Neuronal stem cell (in vitro differentiated cells): Measurements from ENCODE around the gene HIPK2.

ENCODE experiments used
- DNase-seq: peaks from one replicate; pipeline ENCODE4 v3.0.0-alpha.2; 2013; ENCODE audit warnings: low spot score
- H2AFZ ChIP-seq: one replicate; pipeline ENCODE4 v1.6.1; 2013; ENCODE audit warnings: mild to moderate bottlenecking, low read length, inconsistent platforms
- H2AK5ac ChIP-seq: 2 replicates; pipeline ENCODE4 v1.6.1; 2013; ENCODE audit warnings: low read depth, mild to moderate bottlenecking, inconsistent platforms, low read length, moderate library complexity, mixed read lengths
- H2BK120ac ChIP-seq: 2 replicates; pipeline ENCODE4 v1.6.1; 2013; ENCODE audit warnings: low read depth, mild to moderate bottlenecking, inconsistent platforms, low read length, moderate library complexity, mixed read lengths
- H2BK12ac ChIP-seq: one replicate; pipeline ENCODE4 v1.6.1; 2013; ENCODE audit warnings: low read length, inconsistent platforms
- H2BK15ac ChIP-seq: 2 replicates; pipeline ENCODE4 v1.6.1; 2013; ENCODE audit warnings: mild to moderate bottlenecking, low read length, inconsistent platforms, mixed read lengths
- H2BK5ac ChIP-seq: one replicate; pipeline ENCODE4 v1.6.1; 2013; ENCODE audit warnings: inconsistent platforms, mild to moderate bottlenecking, low read length, moderate library complexity
- H3K14ac ChIP-seq: one replicate; pipeline ENCODE4 v1.6.1; 2013; ENCODE audit warnings: low read length, inconsistent platforms
- H3K18ac ChIP-seq: 2 replicates; pipeline ENCODE4 v1.6.1; 2013; ENCODE audit warnings: low read length, inconsistent platforms
- H3K23ac ChIP-seq: 2 replicates; pipeline ENCODE4 v1.6.1; 2013; ENCODE audit warnings: low read depth, mild to moderate bottlenecking, mixed read lengths, low read length, inconsistent platforms; ENCODE audit not compliant: poor library complexity
- H3K27ac ChIP-seq: replicated peaks from 3 replicates; pipeline ENCODE4 v1.5.1; 2013; ENCODE audit warnings: low read length, inconsistent platforms
- H3K27me3 ChIP-seq, 3 experiments: 2 replicates each; pipeline ENCODE4 v1.6.1; 2013; ENCODE audit warnings: low read length in 3 of 3, mild to moderate bottlenecking in 2 of 3, inconsistent platforms in 1 of 3, low read depth in 1 of 3, mixed read lengths in 1 of 3, moderate library complexity in 1 of 3; ENCODE audit not compliant: control insufficient read depth in 3 of 3, insufficient read depth in 3 of 3
- H3K36me3 ChIP-seq, 2 donors: replicated peaks in 1 of 2; 2 replicates each; pipeline ENCODE4 v1.6.1; 2013; ENCODE audit warnings: low read length in 2 of 2; ENCODE audit not compliant: control insufficient read depth in 2 of 2, insufficient read depth in 2 of 2
- H3K4ac ChIP-seq: 2 replicates; pipeline ENCODE4 v1.6.1; 2013; ENCODE audit warnings: inconsistent platforms, mild to moderate bottlenecking, low read length, moderate library complexity
- H3K4me1 ChIP-seq, 2 donors: 1 replicate in 1 of 2; 2 replicates in 1 of 2; pipeline ENCODE4 v1.6.1; 2013; ENCODE audit warnings: low read length in 2 of 2, low read depth in 1 of 2; ENCODE audit not compliant: control insufficient read depth in 2 of 2, insufficient read depth in 1 of 2
- H3K4me2 ChIP-seq: one replicate; pipeline ENCODE4 v1.6.1; 2013; ENCODE audit warnings: mild to moderate bottlenecking, low read length, inconsistent platforms; ENCODE audit not compliant: insufficient read depth, poor library complexity, severe bottlenecking
- H3K4me3 ChIP-seq, 2 donors: 2 replicates each; pipeline ENCODE4 v1.5.1; 2013; ENCODE audit warnings: low read length in 2 of 2, mild to moderate bottlenecking in 2 of 2, inconsistent platforms in 1 of 2, moderate library complexity in 1 of 2
- H3K79me1 ChIP-seq: one replicate; pipeline ENCODE4 v1.6.1; 2013; ENCODE audit warnings: low read depth, mild to moderate bottlenecking, inconsistent platforms, low read length, moderate library complexity
- H3K9ac ChIP-seq: one replicate; pipeline ENCODE4 v1.6.1; 2013; ENCODE audit warnings: mild to moderate bottlenecking, low read depth, low read length, inconsistent platforms; ENCODE audit not compliant: poor library complexity
- H3K9me3 ChIP-seq, 2 donors: replicated peaks in 1 of 2; 2 replicates each; pipeline versions ENCODE3 to v1.6.1; 2013; ENCODE audit warnings: low read length in 2 of 2, mild to moderate bottlenecking in 2 of 2, inconsistent platforms in 1 of 2, low read depth in 1 of 2, mixed read lengths in 1 of 2, moderate library complexity in 1 of 2; ENCODE audit not compliant: control insufficient read depth in 2 of 2, insufficient read depth in 1 of 2
- H4K8ac ChIP-seq: one replicate; pipeline ENCODE4 v1.6.1; 2013; ENCODE audit warnings: low read depth, mild to moderate bottlenecking, inconsistent platforms, low read length, moderate library complexity
- H4K91ac ChIP-seq: one replicate; pipeline ENCODE4 v1.6.1; 2013; ENCODE audit warnings: low read length, low read depth, mild to moderate bottlenecking, inconsistent platforms; ENCODE audit not compliant: poor library complexity
- WGBS, 2 donors: extraction: QIAGEN DNeasy Blood & Tissue Kit; methylation state at CpG; one replicate each; pipeline ENCODE4 v1.1.7; 2013; ENCODE audit warnings: missing lambda C conversion rate in 2 of 2, mixed read lengths in 1 of 2; ENCODE audit not compliant: insufficient read length in 2 of 2, insufficient replicate concordance in 1 of 2; ENCODE audit errors: extremely low coverage in 2 of 2; 5-methylcytosine and 5-hydroxymethylcytosine counted together

The HIPK2 gene

GRCh38 chr7:139739863-139740597, 37.8 kb downstream of the HIPK2 start:
- Histone ChIP-seq H3K79me1 (no peaks in the 10 kb centered on the region), H3K4ac (no peak overlapping the region), H3K4me1 (peaks cover 1 to 5% of the 10 kb centered on the region in 2 donors), H3K4me2 (no peak overlapping the region), H3K18ac (no peak overlapping the region), H3K27me3 (no peaks in the 10 kb centered on the region), H2AFZ (no peak overlapping the region), H2BK5ac (no peak overlapping the region), H2BK120ac (no peak overlapping the region), H3K23ac (no peak overlapping the region), H2BK15ac (no peak overlapping the region), H4K8ac (no peak overlapping the region), H2BK12ac (no peak overlapping the region), H3K9me3 (peaks cover 0 to 4% of the 10 kb centered on the region in 2 donors), H3K4me3 (no peak overlapping the region), H4K91ac (no peak overlapping the region), H2AK5ac (no peak overlapping the region), H3K27ac (no peak overlapping the region), H3K36me3 (peaks cover 0 to 5% of the 10 kb centered on the region in 2 donors), H3K14ac (no peak overlapping the region), H3K9ac (no peak overlapping the region)
- no CpG with 5 or more reads among the region's 17 CpGs for WGBS, 2 donors
- DNase-seq = no peak

GRCh38 chr7:139738772-139739171, 39.0 kb downstream of the HIPK2 start:
- H3K4me1 ChIP-seq = peaks cover 0 to 5% of the 10 kb centered on the region in 2 donors
- H2AK5ac ChIP-seq = no peak overlapping the region
- peaks cover 1% of the 10 kb centered on the region for H3K79me1 ChIP-seq
- H2BK12ac ChIP-seq = no peak overlapping the region
- no peak overlapping the region for H3K9ac ChIP-seq
- H3K14ac ChIP-seq = no peak overlapping the region
- H3K9me3 ChIP-seq = peaks cover 0 to 4% of the 10 kb centered on the region in 2 donors
- H3K4me3 ChIP-seq = no peak overlapping the region
- H2AFZ ChIP-seq = no peak overlapping the region
- H2BK15ac ChIP-seq = no peak overlapping the region
- H3K4me2 ChIP-seq = no peak overlapping the region
- DNase-seq = no peak
- no peak overlapping the region for H2BK120ac ChIP-seq
- H3K4ac ChIP-seq = no peak overlapping the region
- H3K27me3 ChIP-seq = no peaks in the 10 kb centered on the region
- peaks cover 0 to 5% of the 10 kb centered on the region in 2 donors for H3K36me3 ChIP-seq
- no peak overlapping the region for H3K27ac ChIP-seq
- no peak overlapping the region for H2BK5ac ChIP-seq
- H3K18ac ChIP-seq = no peak overlapping the region
- no CpG with 5 or more reads among the region's 3 CpGs for WGBS, 2 donors
- H3K23ac ChIP-seq = no peak overlapping the region
- no peak overlapping the region for H4K8ac ChIP-seq
- H4K91ac ChIP-seq = no peak overlapping the region

DNA sequence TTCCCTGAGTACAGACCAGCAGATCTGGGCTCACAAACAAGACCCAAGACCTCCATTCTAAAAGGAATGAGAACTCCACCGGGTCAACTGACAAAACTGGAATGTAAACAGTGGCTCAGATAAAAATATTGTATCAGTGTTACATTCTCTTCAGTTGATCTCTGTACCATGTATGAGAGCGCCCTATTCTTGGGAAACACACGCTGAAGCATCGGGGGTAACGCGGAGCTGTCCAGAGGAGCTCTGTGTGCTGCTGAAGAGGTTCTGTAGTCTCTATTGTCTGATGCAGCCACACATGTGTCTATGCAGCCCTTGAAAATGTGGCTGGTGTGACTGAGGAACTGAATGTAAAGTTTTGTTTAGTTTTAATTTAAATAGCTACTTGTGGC, 39.7 kb downstream of the HIPK2 start:
- no peak overlapping the region for H2BK15ac ChIP-seq
- no peak overlapping the region for H3K27ac ChIP-seq
- H2BK120ac ChIP-seq = no peak overlapping the region
- no peak overlapping the region for H2AK5ac ChIP-seq
- WGBS, 2 donors = no CpG with 5 or more reads among the region's 6 CpGs
- peaks cover 0 to 5% of the 10 kb centered on the region in 2 donors for H3K4me1 ChIP-seq
- no peak overlapping the region for H3K4me2 ChIP-seq
- H3K27me3 ChIP-seq = no peaks in the 10 kb centered on the region
- H3K18ac ChIP-seq = no peak overlapping the region
- H3K4ac ChIP-seq = no peak overlapping the region
- peaks cover 0 to 4% of the 10 kb centered on the region in 2 donors for H3K9me3 ChIP-seq
- no peak overlapping the region for H3K9ac ChIP-seq
- no peak overlapping the region for H3K14ac ChIP-seq
- no peak overlapping the region for H2BK12ac ChIP-seq
- H4K8ac ChIP-seq = no peak overlapping the region
- no peak overlapping the region for H3K4me3 ChIP-seq
- peaks cover 0 to 5% of the 10 kb centered on the region in 2 donors for H3K36me3 ChIP-seq
- no peak overlapping the region for H2BK5ac ChIP-seq
- peaks cover 2% of the 10 kb centered on the region for H3K79me1 ChIP-seq
- no peak overlapping the region for H4K91ac ChIP-seq
- H3K23ac ChIP-seq = no peak overlapping the region
- H2AFZ ChIP-seq = no peak overlapping the region
- DNase-seq = no peak

- no peak for DNase-seq
- no peak overlapping the region for H2BK12ac ChIP-seq
- no peak overlapping the region for H4K8ac ChIP-seq
- H2BK120ac ChIP-seq = no peak overlapping the region
- peaks cover 2% of the 10 kb centered on the region for H3K79me1 ChIP-seq
- no peak overlapping the region for H3K23ac ChIP-seq
- H3K4me2 ChIP-seq = no peak overlapping the region
- H3K27me3 ChIP-seq = no peaks in the 10 kb centered on the region
- H3K4me1 ChIP-seq = peaks cover 0 to 5% of the 10 kb centered on the region in 2 donors
- H3K4ac ChIP-seq = no peak overlapping the region
- H2AFZ ChIP-seq = no peak overlapping the region
- no peak overlapping the region for H3K9ac ChIP-seq
- H3K9me3 ChIP-seq = peaks cover 0 to 4% of the 10 kb centered on the region in 2 donors
- peaks cover 0 to 5% of the 10 kb centered on the region in 2 donors for H3K36me3 ChIP-seq
- H4K91ac ChIP-seq = no peak overlapping the region
- H3K27ac ChIP-seq = no peak overlapping the region
- H2AK5ac ChIP-seq = no peak overlapping the region
- H3K4me3 ChIP-seq = no peak overlapping the region
- H3K14ac ChIP-seq = no peak overlapping the region
- no peak overlapping the region for H3K18ac ChIP-seq
- no peak overlapping the region for H2BK15ac ChIP-seq
- no peak overlapping the region for H2BK5ac ChIP-seq
- no CpG with 5 or more reads among the region's 10 CpGs for WGBS, 2 donors
Measured at GRCh38 chr7:139737221-139738100, 40.3 kb downstream of the HIPK2 start.
